Measurements from ENCODE around the gene ITGA4. TPM values are rescaled to one million over a fixed set of nuclear protein-coding genes. Genes with fewer than 3 reads are reported as not detected.

Gene ITGA4
- total and polyA plus RNA-seq, 2 donors (not counting 3 experiments of a cell fraction or from before 2014, with no cell fraction given) = 1.5 to 2.8 TPM

DNA sequence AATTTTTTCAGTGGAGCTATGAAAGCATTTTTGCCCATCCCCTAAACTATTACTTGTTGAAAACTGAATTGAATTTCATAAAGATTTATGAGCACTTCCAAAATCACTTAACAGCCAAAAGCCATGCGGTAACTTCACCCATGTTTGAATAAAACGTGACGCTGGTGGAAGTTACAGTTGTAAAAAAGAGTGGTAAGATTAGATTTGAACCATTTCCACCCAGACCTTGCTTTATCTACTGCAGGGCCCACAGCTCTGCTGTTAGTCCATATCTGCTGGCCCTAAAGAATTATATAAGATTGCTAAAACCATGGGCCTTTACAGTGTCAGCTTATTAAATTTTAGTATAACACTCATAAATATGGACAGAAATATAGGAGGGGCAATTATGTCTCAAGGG lies 15.5 kb upstream of the ITGA4 start:
- Histone ChIP-seq H2AFZ (ENCODE audit: low read depth, low read length) (no peak overlapping the region), H3K27ac (ENCODE audit: insufficient read depth, low read depth, low read length) (no peak overlapping the region), H3K4me3 (replicated peaks in 1 of 3; ENCODE audit: insufficient read depth in 1 of 3, low read depth in 1 of 3, low read length in 3 of 3) (no peak overlapping the region), H3K27me3 (ENCODE audit: control insufficient read depth in 2 of 2, insufficient read depth in 2 of 2, low read length in 2 of 2) (peaks cover 4 to 11% of the 10 kb centered on the region in 2 experiments), H3K79me2 (ENCODE audit: control insufficient read depth, insufficient read depth, low read length) (no peaks in the 10 kb centered on the region), H3K36me3 (ENCODE audit: control insufficient read depth in 2 of 2, extremely low read depth in 1 of 2, insufficient read depth in 2 of 2, low read length in 2 of 2) (no peaks in the 10 kb centered on the region), H4K20me1 (replicated peaks; ENCODE audit: control insufficient read depth, extremely low read depth, insufficient read depth, low read length) (no peaks in the 10 kb centered on the region), H3K4me1 (ENCODE audit: control insufficient read depth, extremely low read depth, insufficient read depth, low read length) (no peaks in the 10 kb centered on the region), H3K9me1 (replicated peaks; ENCODE audit: control insufficient read depth, extremely low read depth, insufficient read depth, low read length) (no peaks in the 10 kb centered on the region), H3K9me3 (replicated peaks; ENCODE audit: control insufficient read depth, insufficient read depth, low read length) (no peaks in the 10 kb centered on the region), H3K4me2 (ENCODE audit: insufficient read depth, low read length) (no peak overlapping the region), H3K9ac (replicated peaks; ENCODE audit: extremely low read depth, insufficient read depth, low read length) (no peak overlapping the region)
- DNase-seq (ENCODE audit: low read depth, low spot score) (no peak), FAIRE-seq (no peak)
- intact Hi-C loops (cut with micrococcal nuclease) (no loop called here), dilution Hi-C loops (cut with MboI; ENCODE audit: extremely low pct_ligation_motif_present, low sequenced_read_pairs) (no loop called here)
- POLR2A ChIA-PET = no interaction called here
- CTCF ChIA-PET = interaction anchor here (1.1 to 1.2 kb wide), 2 partner anchors 11 to 274 kb away, joined by 3 to 4 read pairs; no protein-coding TSS in a partner anchor
- no TSS peak for BruUV-seq (replicated peaks)
- TF ChIP-seq GATA2 (IDR thresholded peaks at IDR 0.05; ENCODE audit: insufficient read depth, insufficient read length, low read depth, low read length) = no peak
- TF ChIP-seq FOS (IDR thresholded peaks at IDR 0.05; ENCODE audit: borderline replicate concordance, insufficient read depth, low read length) = no peak
- TF ChIP-seq, protein P1, sequence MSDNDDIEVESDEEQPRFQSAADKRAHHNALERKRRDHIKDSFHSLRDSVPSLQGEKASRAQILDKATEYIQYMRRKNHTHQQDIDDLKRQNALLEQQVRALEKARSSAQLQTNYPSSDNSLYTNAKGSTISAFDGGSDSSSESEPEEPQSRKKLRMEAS (IDR thresholded peaks at IDR 0.05; ENCODE audit: insufficient read depth, insufficient read length) = no peak
- TF ChIP-seq EZH2 (IDR thresholded peaks at IDR 0.05; ENCODE audit: borderline replicate concordance, low read depth, low read length, severe bottlenecking) = no peak
- TF ChIP-seq MYC (IDR thresholded peaks at IDR 0.05; ENCODE audit: low read depth, low read length) = no peak
- no peak for TF ChIP-seq JUN (IDR thresholded peaks at IDR 0.05; ENCODE audit: borderline replicate concordance, insufficient read depth, insufficient read length, low read depth)
- TF ChIP-seq, protein P2, sequence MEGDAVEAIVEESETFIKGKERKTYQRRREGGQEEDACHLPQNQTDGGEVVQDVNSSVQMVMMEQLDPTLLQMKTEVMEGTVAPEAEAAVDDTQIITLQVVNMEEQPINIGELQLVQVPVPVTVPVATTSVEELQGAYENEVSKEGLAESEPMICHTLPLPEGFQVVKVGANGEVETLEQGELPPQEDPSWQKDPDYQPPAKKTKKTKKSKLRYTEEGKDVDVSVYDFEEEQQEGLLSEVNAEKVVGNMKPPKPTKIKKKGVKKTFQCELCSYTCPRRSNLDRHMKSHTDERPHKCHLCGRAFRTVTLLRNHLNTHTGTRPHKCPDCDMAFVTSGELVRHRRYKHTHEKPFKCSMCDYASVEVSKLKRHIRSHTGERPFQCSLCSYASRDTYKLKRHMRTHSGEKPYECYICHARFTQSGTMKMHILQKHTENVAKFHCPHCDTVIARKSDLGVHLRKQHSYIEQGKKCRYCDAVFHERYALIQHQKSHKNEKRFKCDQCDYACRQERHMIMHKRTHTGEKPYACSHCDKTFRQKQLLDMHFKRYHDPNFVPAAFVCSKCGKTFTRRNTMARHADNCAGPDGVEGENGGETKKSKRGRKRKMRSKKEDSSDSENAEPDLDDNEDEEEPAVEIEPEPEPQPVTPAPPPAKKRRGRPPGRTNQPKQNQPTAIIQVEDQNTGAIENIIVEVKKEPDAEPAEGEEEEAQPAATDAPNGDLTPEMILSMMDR (IDR thresholded peaks at IDR 0.05; ENCODE audit: extremely low read depth in 1 of 2, insufficient read depth in 1 of 2, low read depth in 1 of 2, low read length in 2 of 2) = no peak
- TF ChIP-seq POLR2A (IDR thresholded peaks at IDR 0.05; ENCODE audit: low read depth, low read length) = no peak
- TF ChIP-seq POLR2AphosphoS5 (IDR thresholded peaks at IDR 0.05; ENCODE audit: insufficient read depth, low read depth, low read length) = no peak

Measured in endothelial cell of umbilical vein (primary cell).